Activated CD8-positive, alpha-beta memory T cell treated with anti-CD3 and anti-CD28 coated beads for 24 hours (primary cell): Measurements from ENCODE around the gene ZNF224.

Experiments used
- DNase-seq: peaks from one replicate; pipeline ENCODE4 v3.0.0-alpha.2; 2020

The ZNF224 gene

GRCh38 chr19:44141191-44142058, 47.3 kb downstream of the ZNF224 start, which contains the start of gene ZNF234:
ZNF234 (plus strand) TSS chr19:44141554; CDS start chr19:44144633, 3,079 bp downstream.
- DNase-seq: peak; percentile 85

- DNase-seq: no peak
These were observed 47.9 kb downstream of the ZNF224 start for GRCh38 chr19:44142059-44142433.

- no peak for DNase-seq
These were observed 55.6 kb downstream of the ZNF224 start for GRCh38 chr19:44149776-44150175.

GRCh38 chr19:44151491-44151890, 57.3 kb downstream of the ZNF224 start:
- DNase-seq: no peak

GRCh38 chr19:44156475-44156874, 62.3 kb downstream of the ZNF224 start:
- DNase-seq: no peak
